HAP-1 (cell line): ENCODE data around the gene CHN1.
A peak's percentile ranks its signal among the peaks of the same experiment; 100 is the strongest.

Source experiments
- DNase-seq, 2 experiments: peaks; one replicate each; pipeline ENCODE4 v3.0.0-alpha.2; 2016 to 2020; ENCODE audit warnings: low spot score in 2 of 2
- H3K27me3 ChIP-seq: fragments of 250-450 bp; sonication (Bioruptor Pico); 2 replicates; pipeline ENCODE4 v1.5.1; 2020; ENCODE audit warnings: low read depth, mild to moderate bottlenecking, moderate library complexity
- H3K36me3 ChIP-seq: fragments of 250-450 bp; sonication (Bioruptor Pico); replicated peaks from 2 replicates; pipeline ENCODE4 v1.5.1; 2020; ENCODE audit warnings: mild to moderate bottlenecking
- H3K4me1 ChIP-seq: fragments of 250-450 bp; sonication (Bioruptor Pico); 2 replicates; pipeline ENCODE4 v1.5.1; 2020; ENCODE audit warnings: mild to moderate bottlenecking
- H3K4me3 ChIP-seq: fragments of 250-450 bp; sonication (Bioruptor Pico); 2 replicates; pipeline ENCODE4 v1.5.1; 2020; ENCODE audit warnings: mild to moderate bottlenecking, moderate library complexity
- H3K9me3 ChIP-seq: fragments of 250-450 bp; sonication (Bioruptor Pico); 2 replicates; pipeline ENCODE4 v1.5.1; 2020; ENCODE audit warnings: mild to moderate bottlenecking, moderate library complexity
- in situ Hi-C: fragments of 300-500 bp; cut with MboI; formaldehyde crosslinking; loops from 3 replicates; pipeline ENCODE4 v1.14.3; 2020; ENCODE audit warnings: low sequenced_read_pairs, inconsistent platforms, mixed read lengths

The CHN1 gene

GRCh38 chr2:174779361-174779928 lies 225.7 kb downstream of the CHN1 start:
- peaks cover 6% of the 10 kb centered on the region for H3K4me1 ChIP-seq
- H3K4me3 ChIP-seq = no peak overlapping the region
- in situ Hi-C loops = no loop called here
- DNase-seq = no peak
- H3K9me3 ChIP-seq = no peaks in the 10 kb centered on the region
- H3K27me3 ChIP-seq = no peaks in the 10 kb centered on the region
- H3K36me3 ChIP-seq = no peaks in the 10 kb centered on the region

DNA sequence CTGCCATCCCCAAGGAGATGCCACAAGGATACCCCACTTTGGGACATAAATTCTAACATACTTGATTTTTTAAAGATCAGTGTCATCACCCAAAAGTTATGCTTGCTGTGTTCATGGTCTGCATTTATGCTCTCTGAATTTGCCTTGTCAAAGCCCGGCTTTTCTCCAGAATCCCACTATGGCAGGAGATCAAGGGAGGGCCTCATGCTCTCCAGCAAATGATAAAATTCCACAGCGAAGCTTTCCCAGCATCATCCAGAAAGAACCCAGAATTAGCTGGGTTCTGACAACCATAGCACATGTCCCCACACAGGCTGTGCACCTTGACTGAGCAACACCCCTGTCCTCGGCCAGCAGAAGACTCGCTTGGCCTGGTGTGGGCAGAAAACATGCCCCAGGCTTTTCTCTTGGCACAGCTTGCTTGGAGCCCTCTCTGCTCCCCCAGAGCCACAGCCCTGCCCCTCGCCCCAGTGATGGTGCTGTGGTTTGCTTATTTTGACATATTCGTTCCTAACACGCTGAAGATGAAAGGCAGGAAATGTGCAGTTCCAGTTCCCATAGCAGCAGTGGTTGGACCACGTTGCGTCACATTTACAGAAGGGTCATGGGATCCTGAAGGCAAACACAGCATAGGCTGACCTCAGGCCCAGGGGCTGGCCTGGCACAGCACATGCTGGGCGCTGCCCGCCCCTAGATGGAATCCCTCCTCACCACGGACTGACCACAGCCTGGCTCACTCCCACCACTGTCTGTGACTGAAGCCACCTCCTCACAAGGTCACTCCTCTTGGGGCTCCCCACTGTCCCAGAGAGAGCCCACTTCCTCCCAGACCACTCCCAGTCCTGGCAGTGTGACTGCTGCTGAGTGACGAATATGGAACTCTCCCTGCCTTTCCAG lies 226.8 kb downstream of the CHN1 start:
- no peaks in the 10 kb centered on the region for H3K36me3 ChIP-seq
- in situ Hi-C loops = no loop called here
- H3K4me3 ChIP-seq = no peak overlapping the region
- H3K27me3 ChIP-seq = no peaks in the 10 kb centered on the region
- H3K4me1 ChIP-seq = peaks cover 6% of the 10 kb centered on the region
- H3K9me3 ChIP-seq = no peaks in the 10 kb centered on the region
- DNase-seq = no peak

DNA sequence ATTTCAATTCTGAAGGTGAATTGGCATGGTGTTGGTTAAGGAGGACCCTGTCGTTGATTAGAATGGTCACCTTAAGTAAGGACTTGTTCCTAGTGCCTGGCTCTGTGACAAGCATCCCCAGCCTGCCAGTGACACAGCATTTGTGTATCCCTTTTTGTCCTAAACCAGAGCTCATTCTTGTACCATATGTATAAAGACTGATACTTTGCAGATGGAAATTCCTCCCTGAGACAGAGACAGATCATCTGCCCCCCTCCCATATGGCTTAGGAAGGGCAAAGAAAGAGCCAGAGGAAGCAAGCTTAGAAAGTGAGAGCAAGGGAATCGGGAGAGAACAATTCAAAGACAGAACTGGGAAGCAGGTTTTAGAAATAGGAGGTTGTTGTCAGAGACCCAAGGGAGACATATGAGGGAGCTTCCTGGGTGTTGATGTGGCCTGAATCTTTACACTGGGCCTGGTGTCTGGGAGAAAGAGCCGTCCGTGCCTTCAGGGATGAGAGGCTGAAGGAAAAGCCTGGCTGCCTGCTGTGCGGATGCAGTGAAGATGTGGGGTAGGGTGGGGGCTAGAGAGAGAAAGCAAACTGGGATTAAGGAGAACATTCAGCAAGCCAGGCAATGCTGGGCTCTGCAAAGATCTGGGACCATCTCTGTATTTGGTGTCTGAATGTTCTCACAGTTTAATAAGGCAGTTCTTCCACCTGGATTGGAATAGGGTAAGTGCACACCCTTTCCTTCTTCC lies 227.7 kb downstream of the CHN1 start:
- in situ Hi-C loops = no loop called here
- Histone ChIP-seq H3K36me3 (no peaks in the 10 kb centered on the region), H3K27me3 (no peaks in the 10 kb centered on the region), H3K4me3 (no peak overlapping the region), H3K9me3 (no peaks in the 10 kb centered on the region), H3K4me1 (peaks cover 13% of the 10 kb centered on the region)
- no peak for DNase-seq

DNA sequence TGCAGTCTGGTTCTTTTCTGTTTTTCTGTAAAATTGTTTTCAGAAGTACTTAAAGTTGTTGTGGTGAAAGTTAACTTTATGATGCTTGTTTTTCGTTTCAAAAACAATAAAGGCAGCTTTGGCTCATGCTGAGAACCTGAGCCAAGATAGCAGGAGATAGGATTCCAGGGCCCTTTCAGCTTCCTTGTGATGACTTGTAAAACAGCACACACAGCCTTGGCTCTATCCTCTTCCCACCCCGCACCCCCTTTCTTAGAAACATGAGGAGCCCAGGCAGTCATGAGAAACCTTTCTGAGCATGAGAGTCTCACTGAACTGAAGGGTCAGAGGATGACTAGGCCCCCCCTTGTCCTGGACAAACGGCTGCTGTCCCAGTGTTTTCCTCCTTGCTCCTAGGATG lies 228.5 kb downstream of the CHN1 start:
- in situ Hi-C loops = no loop called here
- Histone ChIP-seq H3K4me1 (peaks cover 22% of the 10 kb centered on the region), H3K9me3 (no peaks in the 10 kb centered on the region), H3K27me3 (no peaks in the 10 kb centered on the region), H3K36me3 (no peaks in the 10 kb centered on the region), H3K4me3 (no peak overlapping the region)
- DNase-seq = no peak

GRCh38 chr2:174776223-174776622 lies 229.0 kb downstream of the CHN1 start:
- Histone ChIP-seq H3K27me3 (no peaks in the 10 kb centered on the region), H3K36me3 (no peaks in the 10 kb centered on the region), H3K4me1 (peaks cover 26% of the 10 kb centered on the region), H3K4me3 (no peak overlapping the region), H3K9me3 (no peaks in the 10 kb centered on the region)
- in situ Hi-C loops = no loop called here
- peak in 1 of 2 experiments; percentile 44 for DNase-seq

- DNase-seq = no peak
- Histone ChIP-seq H3K4me1 (peaks cover 31% of the 10 kb centered on the region), H3K27me3 (no peaks in the 10 kb centered on the region), H3K4me3 (no peak overlapping the region), H3K9me3 (no peaks in the 10 kb centered on the region), H3K36me3 (no peaks in the 10 kb centered on the region)
- in situ Hi-C loops = no loop called here
These were observed 229.6 kb downstream of the CHN1 start for GRCh38 chr2:174775571-174775980.

DNA sequence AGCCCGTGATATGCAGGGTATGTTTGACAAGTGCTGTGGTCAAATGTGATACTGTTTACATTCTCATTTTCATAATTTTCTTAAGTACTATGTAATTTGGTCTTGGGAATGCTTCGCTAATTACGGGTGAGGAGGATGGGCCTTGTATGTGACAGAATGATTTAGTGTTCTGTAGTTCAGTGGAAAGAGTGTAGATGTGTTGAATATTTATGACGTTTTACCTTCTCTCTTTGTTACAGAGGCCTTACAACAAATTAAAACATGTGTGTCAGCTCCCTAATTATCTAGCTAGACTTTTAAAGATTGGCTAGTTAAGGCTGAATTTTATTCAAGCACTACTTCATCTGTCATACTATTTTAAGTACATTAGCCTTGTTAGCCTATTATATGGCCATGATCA lies 230.3 kb downstream of the CHN1 start:
- Histone ChIP-seq H3K36me3 (no peaks in the 10 kb centered on the region), H3K4me3 (no peak overlapping the region), H3K4me1 (peaks cover 31% of the 10 kb centered on the region), H3K27me3 (no peaks in the 10 kb centered on the region), H3K9me3 (no peaks in the 10 kb centered on the region)
- no peak for DNase-seq
- in situ Hi-C loops = loop anchor here (5.0 kb wide), 1 partner anchor 217 kb away; no protein-coding TSS in a partner anchor

GRCh38 chr2:174773215-174773614 lies 232.0 kb downstream of the CHN1 start:
- in situ Hi-C loops = loop anchor here (5.0 kb wide), 1 partner anchor 219 kb away; no protein-coding TSS in a partner anchor
- H3K4me3 ChIP-seq = no peak overlapping the region

DNA sequence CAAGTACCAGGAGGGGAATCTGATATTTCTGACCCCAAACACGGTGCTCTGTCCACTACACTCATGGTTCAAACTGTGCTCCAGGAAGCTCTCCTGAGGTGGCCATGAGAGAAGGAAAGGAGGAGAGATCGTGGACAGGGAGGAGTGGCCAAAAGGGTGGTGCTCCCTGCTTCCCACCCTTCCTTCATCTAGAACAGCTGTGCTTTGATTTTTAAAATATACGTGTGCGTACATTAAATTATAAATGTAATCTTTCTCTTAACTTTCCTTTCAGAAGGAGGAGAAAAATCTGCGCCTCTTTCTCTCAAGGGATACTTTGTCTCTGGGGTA lies 232.7 kb downstream of the CHN1 start:
- no peak for DNase-seq
- in situ Hi-C loops = loop anchor here (5.0 kb wide), 1 partner anchor 220 kb away; no protein-coding TSS in a partner anchor
- no peak overlapping the region for H3K4me3 ChIP-seq
- no peaks in the 10 kb centered on the region for H3K27me3 ChIP-seq
- no peaks in the 10 kb centered on the region for H3K9me3 ChIP-seq
- H3K36me3 ChIP-seq = no peaks in the 10 kb centered on the region
- H3K4me1 ChIP-seq = peaks cover 31% of the 10 kb centered on the region

More at GRCh38 chr2:174773215-174773614, 232.0 kb downstream of the CHN1 start:
- Histone ChIP-seq H3K36me3 (no peaks in the 10 kb centered on the region), H3K9me3 (no peaks in the 10 kb centered on the region), H3K27me3 (no peaks in the 10 kb centered on the region), H3K4me1 (peaks cover 31% of the 10 kb centered on the region)
- no peak for DNase-seq

DNA sequence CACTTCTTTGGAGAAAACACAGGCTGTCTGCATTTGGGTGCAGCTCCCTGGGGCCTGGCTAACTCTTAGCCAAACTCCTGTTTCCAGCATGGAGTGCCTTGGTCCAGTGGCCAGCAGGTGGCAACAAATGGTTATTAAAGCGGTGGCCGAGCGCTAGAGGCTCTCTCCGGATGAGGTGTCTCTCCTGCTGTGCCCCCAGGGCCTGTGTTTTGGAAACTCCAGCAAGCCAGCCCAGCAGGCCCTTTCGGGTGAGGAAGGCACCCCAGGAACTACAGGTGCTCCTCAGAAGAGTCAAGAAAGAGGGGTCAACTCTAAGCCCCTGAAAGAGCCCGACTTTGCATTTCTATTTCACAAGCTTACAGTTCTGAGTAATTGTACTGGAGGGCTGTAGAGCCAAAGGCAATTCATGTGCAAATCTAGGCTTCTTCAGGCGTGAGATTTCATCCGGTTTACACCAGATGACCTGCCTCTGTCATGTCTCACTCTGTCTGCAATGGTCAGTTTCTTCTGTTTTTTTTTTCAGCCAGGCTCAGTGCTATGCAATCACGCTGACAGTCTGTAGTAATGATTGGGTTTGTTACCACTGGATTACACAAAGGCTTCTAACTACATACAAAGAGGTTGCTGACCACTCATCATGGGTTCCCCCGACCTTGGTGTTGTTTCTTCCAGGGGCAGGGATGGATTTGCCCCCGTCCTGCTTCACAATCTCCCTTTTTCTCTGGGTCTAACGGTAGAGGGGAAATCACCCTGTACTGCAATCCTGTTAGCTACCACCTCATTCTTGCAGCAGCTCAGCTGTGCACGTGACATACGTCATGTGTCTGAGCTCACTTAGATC lies 233.3 kb downstream of the CHN1 start:
- peak; percentile 86 to 94 for DNase-seq
- Histone ChIP-seq H3K27me3 (no peaks in the 10 kb centered on the region), H3K36me3 (no peaks in the 10 kb centered on the region), H3K4me1 (peaks cover 31% of the 10 kb centered on the region), H3K9me3 (no peaks in the 10 kb centered on the region), H3K4me3 (peak overlapping the region; percentile 4; the same call in 1 of the 2 replicates)
- in situ Hi-C loops = loop anchor here (5.0 kb wide), 1 partner anchor 220 kb away; no protein-coding TSS in a partner anchor

DNA sequence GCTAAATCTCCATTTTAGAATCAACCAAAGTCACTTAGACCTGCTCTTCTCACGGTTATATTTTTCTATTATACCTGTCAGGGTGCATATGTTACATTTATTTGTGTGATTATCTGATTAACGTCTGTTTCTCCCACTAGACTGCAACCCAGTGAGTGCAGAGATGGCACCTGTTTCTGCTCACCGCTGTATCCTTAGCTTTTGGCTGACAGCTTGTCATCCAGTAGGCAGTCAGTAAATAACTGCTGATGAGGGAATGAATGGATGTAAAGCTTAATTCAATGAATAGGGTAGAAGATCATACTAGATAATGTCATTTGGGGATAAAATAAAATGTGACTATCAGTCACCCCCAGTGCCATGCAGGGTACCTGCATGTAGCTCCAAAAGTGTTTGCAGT lies 234.0 kb downstream of the CHN1 start:
- no peaks in the 10 kb centered on the region for H3K36me3 ChIP-seq
- in situ Hi-C loops = loop anchor here (5.0 kb wide), 1 partner anchor 221 kb away; no protein-coding TSS in a partner anchor
- no peaks in the 10 kb centered on the region for H3K9me3 ChIP-seq
- H3K4me1 ChIP-seq = peaks cover 31% of the 10 kb centered on the region
- DNase-seq = no peak
- no peak overlapping the region for H3K4me3 ChIP-seq
- H3K27me3 ChIP-seq = no peaks in the 10 kb centered on the region

DNA sequence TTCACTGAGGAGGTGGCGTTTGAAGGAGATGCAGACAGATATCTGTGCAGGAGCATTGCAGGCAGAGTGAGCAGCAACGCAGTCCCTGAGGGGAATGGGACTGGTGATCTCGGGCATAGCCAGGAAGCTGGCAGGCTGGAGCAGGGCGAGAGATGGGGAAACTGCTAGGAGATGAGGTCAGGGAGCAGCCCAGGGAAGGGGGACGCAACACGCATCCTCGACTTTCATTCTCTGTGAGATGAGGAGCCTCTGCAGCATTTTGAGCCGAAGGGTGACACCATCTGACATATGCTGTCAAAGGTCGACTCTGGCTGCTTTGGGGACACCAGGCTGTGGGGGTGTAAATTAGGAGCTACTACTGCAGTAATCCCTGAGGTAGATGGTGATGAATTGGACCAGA lies 236.6 kb downstream of the CHN1 start:
- Histone ChIP-seq H3K4me3 (no peak overlapping the region), H3K9me3 (no peaks in the 10 kb centered on the region), H3K27me3 (no peaks in the 10 kb centered on the region), H3K4me1 (peaks cover 26% of the 10 kb centered on the region), H3K36me3 (no peaks in the 10 kb centered on the region)
- in situ Hi-C loops = no loop called here
- no peak for DNase-seq

- DNase-seq = no peak
- H3K9me3 ChIP-seq = no peaks in the 10 kb centered on the region
- H3K36me3 ChIP-seq = no peaks in the 10 kb centered on the region
- H3K4me1 ChIP-seq = peaks cover 5% of the 10 kb centered on the region
- in situ Hi-C loops = no loop called here
- H3K27me3 ChIP-seq = no peaks in the 10 kb centered on the region
- H3K4me3 ChIP-seq = no peak overlapping the region
These were observed 238.9 kb downstream of the CHN1 start for GRCh38 chr2:174766271-174766670.
